LNCaP clone FGC (cell line): ENCODE measurements around the gene ZNF70.
A peak's percentile ranks its signal among the peaks of the same experiment; 100 is the strongest.

Experiments
- DNase-seq: peaks from one replicate; pipeline ENCODE4 v3.0.0-alpha.2; 2011; ENCODE audit warnings: low read depth
- H3K4me3 ChIP-seq: 2 replicates; pipeline ENCODE4 v1.5.1; 2011; ENCODE audit warnings: mild to moderate bottlenecking, low read depth, low read length, control low read depth
- TF ChIP-seq, protein P1 (sequence below): IDR thresholded peaks from 2 replicates; pipeline ENCODE4 v1.5.1; 2012; ENCODE audit warnings: mild to moderate bottlenecking; ENCODE audit not compliant: control insufficient read depth, insufficient read depth; ENCODE audit errors: extremely low read depth

ZNF70 gene

DNA sequence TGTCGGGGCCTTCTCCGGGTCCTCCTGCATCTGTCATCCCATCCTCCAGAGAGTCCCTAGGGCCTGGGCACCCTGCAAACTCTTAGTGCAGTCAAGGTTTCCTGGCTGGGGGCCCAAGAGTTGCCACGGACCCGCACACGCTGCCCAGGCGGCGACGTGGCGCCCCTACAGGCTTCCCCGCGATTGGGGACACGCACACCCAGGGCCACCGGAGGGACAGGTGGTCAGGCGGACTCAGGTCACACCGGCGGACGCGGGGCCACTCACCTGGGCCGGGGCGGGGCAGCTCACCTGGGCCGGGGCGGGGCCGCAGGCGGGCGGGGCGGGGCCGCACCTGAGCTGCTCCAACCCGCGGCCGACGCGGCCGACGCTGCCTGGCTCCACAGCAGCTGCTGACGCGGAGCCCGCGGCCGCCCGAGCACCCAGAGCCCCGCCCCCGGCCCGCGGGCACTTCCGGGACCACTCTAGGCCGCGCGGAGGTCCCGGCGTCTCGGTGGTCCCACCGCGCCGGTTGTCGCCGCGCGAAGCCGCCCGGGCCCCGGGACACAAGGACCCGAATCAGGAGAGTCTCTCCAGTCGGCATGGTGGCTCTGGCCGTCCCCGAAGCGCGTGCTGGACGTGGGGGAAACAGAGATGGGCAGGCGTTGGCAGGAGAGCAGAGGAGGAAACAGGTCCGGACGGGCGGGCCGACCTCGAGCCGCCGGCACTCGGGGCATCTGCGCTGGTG is at the start of gene ZNF70:
Gene ZNF70 (minus strand): TSS at position 399 of the 727 bp plus-strand sequence. CDS start 5,972 bp downstream, outside the sequence.
- DNase-seq = no peak
- peak within 1 kb of the TSS; percentile 83 for H3K4me3 ChIP-seq
- TF ChIP-seq, protein P1, sequence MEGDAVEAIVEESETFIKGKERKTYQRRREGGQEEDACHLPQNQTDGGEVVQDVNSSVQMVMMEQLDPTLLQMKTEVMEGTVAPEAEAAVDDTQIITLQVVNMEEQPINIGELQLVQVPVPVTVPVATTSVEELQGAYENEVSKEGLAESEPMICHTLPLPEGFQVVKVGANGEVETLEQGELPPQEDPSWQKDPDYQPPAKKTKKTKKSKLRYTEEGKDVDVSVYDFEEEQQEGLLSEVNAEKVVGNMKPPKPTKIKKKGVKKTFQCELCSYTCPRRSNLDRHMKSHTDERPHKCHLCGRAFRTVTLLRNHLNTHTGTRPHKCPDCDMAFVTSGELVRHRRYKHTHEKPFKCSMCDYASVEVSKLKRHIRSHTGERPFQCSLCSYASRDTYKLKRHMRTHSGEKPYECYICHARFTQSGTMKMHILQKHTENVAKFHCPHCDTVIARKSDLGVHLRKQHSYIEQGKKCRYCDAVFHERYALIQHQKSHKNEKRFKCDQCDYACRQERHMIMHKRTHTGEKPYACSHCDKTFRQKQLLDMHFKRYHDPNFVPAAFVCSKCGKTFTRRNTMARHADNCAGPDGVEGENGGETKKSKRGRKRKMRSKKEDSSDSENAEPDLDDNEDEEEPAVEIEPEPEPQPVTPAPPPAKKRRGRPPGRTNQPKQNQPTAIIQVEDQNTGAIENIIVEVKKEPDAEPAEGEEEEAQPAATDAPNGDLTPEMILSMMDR = 0 out of 2 replicates have a peak, but pooled peaks have one; percentile 25

DNA sequence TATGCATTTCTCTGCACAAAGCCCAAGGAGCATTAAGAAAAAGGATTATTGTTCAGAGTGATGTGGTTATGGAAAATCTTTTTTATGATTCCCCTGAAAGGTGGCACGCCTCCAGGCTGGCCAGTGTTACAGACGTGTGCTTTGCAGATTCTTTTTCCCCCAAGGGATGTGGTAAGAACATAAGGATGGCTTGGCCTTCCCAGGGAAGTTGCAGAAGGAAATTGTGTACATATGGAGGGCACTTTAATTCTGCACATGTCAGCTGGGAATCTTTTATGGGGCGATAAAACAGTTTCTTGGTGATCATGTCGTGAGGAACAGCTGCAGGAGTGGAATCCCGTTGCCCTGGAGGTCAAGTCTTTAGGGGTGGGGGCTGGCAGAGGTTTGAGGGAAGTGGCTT is 45.5 kb upstream of the ZNF70 start:
- H3K4me3 ChIP-seq = no peak overlapping the region
- TF ChIP-seq, protein P1 = no peak
- DNase-seq = no peak

- DNase-seq = no peak
- TF ChIP-seq, protein P1 = no peak
- H3K4me3 ChIP-seq = no peak overlapping the region
Observed at GRCh38 chr22:23793326-23793725, 42.4 kb upstream of the ZNF70 start.

- no peak for DNase-seq
- TF ChIP-seq, protein P1 = no peak
Observed at GRCh38 chr22:23791738-23792645, 41.1 kb upstream of the ZNF70 start.

GRCh38 chr22:23790819-23791737 is 40.2 kb upstream of the ZNF70 start:
- DNase-seq = no peak
- TF ChIP-seq, protein P1 = no peak
- no peak overlapping the region for H3K4me3 ChIP-seq

More at GRCh38 chr22:23791738-23792645, 41.1 kb upstream of the ZNF70 start:
- no peak overlapping the region for H3K4me3 ChIP-seq

GRCh38 chr22:23789638-23790037 is 38.7 kb upstream of the ZNF70 start:
- TF ChIP-seq, protein P1 = no peak
- no peak for DNase-seq
- H3K4me3 ChIP-seq = no peak overlapping the region
